Immature natural killer cell (primary cell): ENCODE measurements around the gene NCAM2. TPM values are rescaled to one million over a fixed set of nuclear protein-coding genes. Genes with fewer than 3 reads are reported as not detected.
A peak's percentile ranks its signal among the peaks of the same experiment; 100 is the strongest.
"Not testable (repeated sequence)": the region's sequence is repeated elsewhere in the genome, so short reads cannot be mapped to it uniquely, and the experiment has no call there.

Experiments used
- DNase-seq, 3 donors: peaks; one replicate each; pipeline ENCODE4 v3.0.0; 2022; ENCODE audit warnings: mixed read lengths in 1 of 3
- H3K27ac Mint-ChIP-seq, 6 donors: one replicate each; pipeline ENCODE4 v1.8.0; 2020; ENCODE audit warnings: mixed read lengths in 6 of 6, mild to moderate bottlenecking in 5 of 6, inconsistent platforms in 4 of 6, moderate library complexity in 3 of 6
- H3K27me3 Mint-ChIP-seq, 3 donors: one replicate each; pipeline ENCODE4 v1.8.0; 2020 to 2021; ENCODE audit warnings: low read depth in 3 of 3, mild to moderate bottlenecking in 3 of 3, mixed read lengths in 3 of 3, moderate library complexity in 3 of 3, inconsistent platforms in 1 of 3
- H3K36me3 Mint-ChIP-seq, 3 donors: one replicate each; pipeline ENCODE4 v1.8.0; 2020; ENCODE audit warnings: mixed read lengths in 3 of 3, inconsistent platforms in 2 of 3, mild to moderate bottlenecking in 2 of 3
- H3K4me1 Mint-ChIP-seq, 2 donors: one replicate each; pipeline ENCODE4 v1.8.0; 2020; ENCODE audit warnings: inconsistent platforms in 2 of 2, mild to moderate bottlenecking in 2 of 2, mixed read lengths in 2 of 2, moderate library complexity in 1 of 2
- H3K4me3 Mint-ChIP-seq, 5 donors: one replicate each; pipeline ENCODE4 v1.8.0; 2020; ENCODE audit warnings: mild to moderate bottlenecking in 5 of 5, mixed read lengths in 5 of 5, inconsistent platforms in 3 of 5, moderate library complexity in 3 of 5
- H3K9me3 Mint-ChIP-seq, 6 donors: one replicate each; pipeline ENCODE4 v1.8.0; 2020; ENCODE audit warnings: mild to moderate bottlenecking in 6 of 6, mixed read lengths in 6 of 6, inconsistent platforms in 4 of 6, moderate library complexity in 3 of 6
- polyA plus RNA-seq, 3 donors: library from polyadenylated mRNA; unstranded; fragments of 300-500 nt; fragmentation: Illumina TruSeq; gene quantifications; one replicate each; pipeline ENCODE4 v1.2.3, GENCODE V29; 2021

The NCAM2 gene
- polyA plus RNA-seq, 3 donors from 2014 or later, result 0.55 TPM; not detected in 2

DNA sequence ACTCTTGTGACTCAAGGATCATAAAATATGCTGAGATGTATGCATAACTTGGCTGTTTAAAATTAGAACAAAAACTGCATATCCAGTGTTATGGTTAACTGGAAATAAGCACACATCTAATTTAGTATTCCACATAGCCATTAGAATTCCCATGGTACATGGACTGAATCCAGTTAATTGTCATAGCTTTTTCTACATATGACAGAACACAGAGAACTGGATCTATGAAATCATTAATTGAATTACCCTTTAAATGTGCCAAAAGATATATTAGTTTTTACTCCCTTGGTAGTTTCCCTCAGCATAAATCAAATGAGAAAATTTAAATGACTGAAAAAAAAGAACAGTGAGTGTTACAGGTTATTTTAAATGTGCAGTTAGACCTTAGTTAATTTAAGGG is 395.9 kb downstream of the NCAM2 start:
- Mint-ChIP-seq H3K9me3 (peaks cover 12 to 46% (median 23%) of the 10 kb centered on the region in 6 donors), H3K36me3 (peaks cover 0 to 3% (median 0%) of the 10 kb centered on the region in 3 donors), H3K4me3 (no peak overlapping the region), H3K27ac (no peak overlapping the region), H3K27me3 (no peaks in the 10 kb centered on the region), H3K4me1 (no peaks in the 10 kb centered on the region)
- DNase-seq, result no peak

DNA sequence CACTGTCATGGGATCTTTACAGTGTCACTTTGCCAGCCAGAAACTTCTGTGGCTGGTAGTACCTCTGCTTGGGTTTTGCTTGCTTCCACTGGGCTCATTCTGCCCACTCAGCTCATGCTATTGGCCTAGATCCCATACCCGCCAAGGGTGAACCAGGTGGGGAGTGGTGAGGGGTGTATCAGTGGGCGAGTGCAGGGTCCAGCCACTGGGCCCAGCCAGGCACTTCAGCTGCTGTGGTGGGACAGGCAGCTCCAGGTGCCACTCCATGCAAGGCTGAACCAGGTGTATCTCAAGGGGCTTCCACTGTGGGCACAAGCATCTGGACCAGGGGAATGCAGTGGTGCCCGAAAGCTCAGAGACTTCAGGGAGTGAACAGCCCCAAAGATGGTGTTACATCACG is 398.2 kb downstream of the NCAM2 start:
- no peak for DNase-seq
- H3K27ac Mint-ChIP-seq, result no peak overlapping the region
- H3K4me1 Mint-ChIP-seq, result no peaks in the 10 kb centered on the region
- H3K36me3 Mint-ChIP-seq, result peaks cover 0 to 3% (median 0%) of the 10 kb centered on the region in 3 donors
- no peaks in the 10 kb centered on the region for H3K27me3 Mint-ChIP-seq
- H3K4me3 Mint-ChIP-seq, result no peak overlapping the region
- peaks cover 7 to 41% (median 22%) of the 10 kb centered on the region in 6 donors for H3K9me3 Mint-ChIP-seq

DNA sequence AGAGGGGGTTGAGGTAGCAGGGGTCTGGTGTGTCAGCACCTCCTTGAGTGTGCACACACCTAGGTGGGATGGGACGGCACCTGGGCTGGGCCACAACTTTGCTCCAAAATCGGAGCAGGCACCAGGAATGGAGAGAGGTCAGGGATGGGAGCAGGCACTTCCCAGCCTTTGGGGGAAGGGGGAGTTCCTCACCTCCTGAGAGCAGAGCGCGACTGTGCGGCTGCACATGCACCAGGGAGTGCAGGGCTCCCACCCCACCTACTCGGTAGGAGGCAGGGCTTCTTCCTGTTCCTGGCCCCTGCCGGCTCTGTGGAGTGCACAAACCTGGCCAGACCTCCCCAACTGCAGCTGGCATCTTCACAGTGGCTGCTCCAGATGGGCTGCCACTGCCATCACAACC is 399.3 kb downstream of the NCAM2 start:
- DNase-seq, result no peak
- no peaks in the 10 kb centered on the region for H3K4me1 Mint-ChIP-seq
- H3K4me3 Mint-ChIP-seq, result no peak overlapping the region
- H3K27me3 Mint-ChIP-seq, result no peaks in the 10 kb centered on the region
- peaks cover 7 to 37% (median 29%) of the 10 kb centered on the region in 6 donors for H3K9me3 Mint-ChIP-seq
- peaks cover 0 to 3% (median 0%) of the 10 kb centered on the region in 3 donors for H3K36me3 Mint-ChIP-seq
- H3K27ac Mint-ChIP-seq, result no peak overlapping the region

DNA sequence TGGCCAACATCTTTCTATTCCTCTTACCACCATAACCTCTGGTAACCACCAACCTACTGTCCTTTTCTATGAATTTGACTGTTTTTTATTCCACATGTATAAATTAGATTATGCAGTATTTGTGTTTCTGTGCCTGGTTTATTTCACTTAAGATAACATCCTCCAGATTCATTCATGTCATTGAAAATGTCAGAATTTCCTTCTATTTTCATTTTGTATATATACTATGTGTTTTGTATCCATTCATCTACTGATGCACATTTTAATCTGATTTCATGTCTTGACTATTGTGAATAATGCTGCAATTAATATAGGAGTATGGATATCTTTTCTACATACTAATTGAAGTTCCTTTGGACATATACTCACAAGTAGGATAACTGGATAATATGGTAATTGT is 403.2 kb downstream of the NCAM2 start:
- Mint-ChIP-seq H3K4me3 (no peak overlapping the region), H3K9me3 (peaks cover 13 to 45% (median 21%) of the 10 kb centered on the region in 6 donors), H3K36me3 (no peaks in the 10 kb centered on the region), H3K27me3 (no peaks in the 10 kb centered on the region), H3K4me1 (no peaks in the 10 kb centered on the region), H3K27ac (no peak overlapping the region)
- no peak for DNase-seq

DNA sequence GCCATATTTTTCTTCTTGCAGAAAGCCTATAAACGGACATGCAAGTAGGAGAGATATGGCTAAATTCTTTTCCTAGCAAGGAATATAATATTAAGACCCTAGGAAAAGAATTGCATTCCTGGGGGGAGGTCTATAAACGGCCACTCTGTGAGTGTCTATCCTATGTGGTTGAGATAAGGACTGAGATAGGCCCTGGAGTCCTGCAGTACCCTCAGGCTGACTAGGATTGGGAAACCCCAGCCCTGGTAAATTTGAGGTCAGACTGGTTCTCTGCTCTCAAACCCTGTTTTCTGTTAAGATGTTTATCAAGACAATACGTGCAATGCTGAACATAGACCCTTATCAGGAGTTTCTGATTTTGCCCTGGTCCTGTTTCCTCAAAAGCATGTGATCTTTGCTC is 404.0 kb downstream of the NCAM2 start:
- not testable (repeated sequence) for H3K36me3 Mint-ChIP-seq, H3K4me1 Mint-ChIP-seq, H3K27ac Mint-ChIP-seq, H3K27me3 Mint-ChIP-seq, H3K4me3 Mint-ChIP-seq, DNase-seq
- peaks cover 13 to 51% (median 23%) of the 10 kb centered on the region in 6 donors for H3K9me3 Mint-ChIP-seq

DNA sequence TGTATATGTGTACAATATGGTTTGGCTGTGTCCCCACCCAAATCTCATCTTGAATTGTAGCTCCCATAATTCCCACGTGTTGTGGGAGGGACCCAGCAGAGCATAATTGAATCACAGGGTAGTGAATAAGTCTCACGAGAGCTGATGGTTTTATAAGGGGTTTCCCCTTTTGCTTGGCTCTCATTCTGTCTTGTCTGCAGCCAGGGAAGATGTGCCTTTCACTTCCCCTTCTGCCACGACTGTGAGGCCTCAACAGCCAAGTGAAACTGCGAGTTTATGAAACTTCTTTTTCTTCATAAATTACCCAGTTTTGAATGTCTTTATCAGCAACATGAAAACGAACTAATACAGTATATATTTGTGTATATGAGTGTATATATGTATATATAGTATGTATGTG is 406.1 kb downstream of the NCAM2 start:
- not testable (repeated sequence) for H3K4me3 Mint-ChIP-seq, H3K36me3 Mint-ChIP-seq, DNase-seq, H3K27me3 Mint-ChIP-seq, H3K4me1 Mint-ChIP-seq, H3K27ac Mint-ChIP-seq
- peaks cover 5 to 51% (median 20%) of the 10 kb centered on the region in 6 donors for H3K9me3 Mint-ChIP-seq

DNA sequence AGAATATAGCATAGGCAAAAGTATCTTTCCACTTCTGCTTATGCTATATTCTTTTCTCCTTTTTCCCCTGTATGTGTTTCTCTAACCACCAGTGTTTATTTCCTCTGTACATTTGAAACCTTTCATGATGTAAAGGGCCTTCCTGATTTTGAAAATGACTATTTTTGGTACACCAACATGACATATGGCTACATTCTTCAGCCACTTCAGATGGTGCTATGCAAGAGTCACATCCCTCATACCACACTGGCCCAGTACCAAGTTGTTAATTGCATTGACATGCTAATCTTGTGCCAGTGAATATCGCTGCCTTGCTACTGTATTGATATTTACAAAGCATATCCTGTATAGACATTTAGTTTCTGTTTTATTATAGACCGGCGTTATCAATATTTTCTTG is 408.7 kb downstream of the NCAM2 start:
- Mint-ChIP-seq H3K27me3 (no peaks in the 10 kb centered on the region), H3K4me1 (no peaks in the 10 kb centered on the region), H3K27ac (no peak overlapping the region), H3K9me3 (peaks cover 8 to 43% (median 12%) of the 10 kb centered on the region in 6 donors), H3K4me3 (no peak overlapping the region), H3K36me3 (no peaks in the 10 kb centered on the region)
- no peak for DNase-seq

DNA sequence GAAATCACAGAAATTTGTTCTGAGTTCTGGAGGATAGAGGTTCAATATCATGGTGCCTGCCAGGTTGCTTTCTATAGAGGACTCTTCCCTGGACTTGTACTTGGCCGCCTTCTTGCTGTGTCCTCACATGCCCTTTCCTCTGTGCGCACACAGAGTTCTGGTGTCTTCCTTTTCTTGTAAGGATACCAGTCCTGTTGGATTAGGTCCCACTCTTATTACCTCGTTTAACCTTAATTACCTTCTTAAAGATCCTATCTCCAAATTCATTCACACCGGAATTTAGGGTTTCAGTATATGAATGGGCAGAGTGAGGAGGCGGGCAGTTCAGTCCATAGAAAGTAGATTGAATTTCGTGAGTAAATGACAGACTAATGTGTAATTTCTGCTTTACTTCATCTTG is 413.9 kb downstream of the NCAM2 start:
- no peak overlapping the region for H3K4me3 Mint-ChIP-seq
- no peak for DNase-seq
- H3K36me3 Mint-ChIP-seq, result no peaks in the 10 kb centered on the region
- peaks cover 0 to 2% (median 0%) of the 10 kb centered on the region in 3 donors for H3K27me3 Mint-ChIP-seq
- H3K27ac Mint-ChIP-seq, result no peak overlapping the region
- no peaks in the 10 kb centered on the region for H3K4me1 Mint-ChIP-seq
- peaks cover 7 to 19% (median 17%) of the 10 kb centered on the region in 6 donors for H3K9me3 Mint-ChIP-seq

DNA sequence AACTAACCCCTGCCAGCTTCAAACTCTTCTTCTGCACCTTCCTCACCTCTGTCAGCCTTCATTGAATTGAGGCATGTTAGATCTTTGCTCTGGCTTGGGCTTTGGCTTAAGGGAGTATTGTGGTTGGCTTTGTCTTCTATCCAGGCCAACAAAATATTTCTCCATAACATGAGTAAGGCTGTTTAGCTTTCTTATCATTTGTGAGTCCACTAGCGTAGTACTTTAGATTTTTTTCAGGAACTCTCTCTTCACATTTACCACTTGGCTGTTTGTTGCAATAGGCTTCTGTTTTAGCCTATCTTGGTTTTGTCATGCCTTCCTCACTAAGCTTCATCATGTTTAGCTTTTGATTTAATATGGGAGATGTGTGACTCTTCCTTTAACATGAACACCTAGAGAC is 417.5 kb downstream of the NCAM2 start:
- H3K4me3 Mint-ChIP-seq, result no peak overlapping the region
- peaks cover 0 to 2% (median 0%) of the 10 kb centered on the region in 3 donors for H3K27me3 Mint-ChIP-seq
- DNase-seq, result no peak
- no peaks in the 10 kb centered on the region for H3K4me1 Mint-ChIP-seq
- H3K9me3 Mint-ChIP-seq, result peaks cover 4 to 25% (median 21%) of the 10 kb centered on the region in 6 donors
- no peaks in the 10 kb centered on the region for H3K36me3 Mint-ChIP-seq
- peak overlapping the region in 1 of 6 donors; percentile 64 for H3K27ac Mint-ChIP-seq

DNA sequence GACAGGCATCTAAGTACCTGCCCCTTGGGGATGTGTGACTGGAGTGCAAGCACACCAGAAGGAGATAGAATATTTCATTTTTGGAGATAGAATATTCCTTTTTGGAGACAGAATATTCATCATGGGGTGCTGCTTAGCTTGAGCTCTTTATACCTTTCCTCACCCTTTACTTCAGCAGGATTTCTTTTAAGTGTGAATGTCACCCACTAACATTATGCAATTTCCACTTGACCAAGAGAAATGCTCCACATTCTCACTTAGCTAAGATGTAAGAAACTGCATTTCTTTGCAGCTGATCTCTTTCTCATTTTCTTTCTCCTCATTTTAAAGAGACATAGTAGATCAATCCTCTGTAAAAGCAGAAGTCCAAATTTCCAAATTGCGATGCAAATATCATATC is 436.7 kb downstream of the NCAM2 start:
- peaks cover 10 to 40% (median 19%) of the 10 kb centered on the region in 6 donors for H3K9me3 Mint-ChIP-seq
- no peaks in the 10 kb centered on the region for H3K36me3 Mint-ChIP-seq
- no peak overlapping the region for H3K27ac Mint-ChIP-seq
- H3K27me3 Mint-ChIP-seq, result peaks cover 0 to 2% (median 2%) of the 10 kb centered on the region in 3 donors
- DNase-seq, result no peak
- H3K4me1 Mint-ChIP-seq, result no peaks in the 10 kb centered on the region
- no peak overlapping the region for H3K4me3 Mint-ChIP-seq

DNA sequence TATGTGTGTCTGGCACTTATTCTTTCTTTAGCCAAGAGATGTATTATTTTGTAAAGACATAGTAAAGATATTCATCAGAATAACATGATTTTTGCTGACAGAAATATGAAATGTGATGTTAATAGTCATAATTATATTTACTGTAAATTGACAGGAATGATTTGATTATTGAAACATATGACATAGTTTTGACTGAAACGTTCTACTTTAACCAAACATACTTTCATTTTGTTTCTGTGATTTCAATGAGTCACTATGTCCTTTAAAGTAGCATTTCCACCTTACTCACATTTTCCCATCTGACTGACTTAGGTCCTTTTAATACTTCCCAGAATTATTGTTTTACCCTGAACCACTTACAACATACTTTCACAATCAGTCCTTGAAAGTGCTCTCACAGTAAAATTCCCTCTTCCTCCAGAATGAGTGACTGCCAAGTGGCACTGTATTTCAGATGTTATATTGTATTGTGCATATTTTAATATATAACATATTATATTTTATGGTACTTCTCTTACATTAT is 437.9 kb downstream of the NCAM2 start:
- peaks cover 0 to 2% (median 2%) of the 10 kb centered on the region in 3 donors for H3K27me3 Mint-ChIP-seq
- no peaks in the 10 kb centered on the region for H3K4me1 Mint-ChIP-seq
- H3K9me3 Mint-ChIP-seq, result peaks cover 8 to 39% (median 15%) of the 10 kb centered on the region in 6 donors
- no peak overlapping the region for H3K4me3 Mint-ChIP-seq
- no peaks in the 10 kb centered on the region for H3K36me3 Mint-ChIP-seq
- no peak for DNase-seq
- H3K27ac Mint-ChIP-seq, result no peak overlapping the region

DNA sequence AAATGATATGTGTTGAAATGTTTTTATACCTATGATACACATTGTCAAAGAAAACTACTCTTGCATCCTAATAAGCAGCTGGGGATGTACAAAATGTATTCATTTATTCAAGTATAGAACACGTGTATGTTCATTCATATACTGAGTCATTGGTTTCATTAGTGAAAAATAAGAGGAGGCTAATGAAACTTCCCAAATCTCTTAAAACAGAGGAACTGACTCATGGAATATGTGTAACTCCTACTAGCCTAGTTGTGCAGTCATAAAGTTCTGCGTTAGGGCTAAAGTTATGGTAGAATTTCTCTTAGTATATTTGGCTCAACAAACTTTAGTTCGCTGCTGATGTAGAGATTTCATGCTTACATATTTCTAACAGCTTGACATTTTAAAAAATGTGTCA is 441.6 kb downstream of the NCAM2 start:
- Mint-ChIP-seq H3K4me3 (no peak overlapping the region), H3K9me3 (peaks cover 12 to 33% (median 32%) of the 10 kb centered on the region in 6 donors), H3K27me3 (peaks cover 0 to 2% (median 2%) of the 10 kb centered on the region in 3 donors), H3K27ac (no peak overlapping the region), H3K4me1 (no peaks in the 10 kb centered on the region), H3K36me3 (no peaks in the 10 kb centered on the region)
- no peak for DNase-seq

DNA sequence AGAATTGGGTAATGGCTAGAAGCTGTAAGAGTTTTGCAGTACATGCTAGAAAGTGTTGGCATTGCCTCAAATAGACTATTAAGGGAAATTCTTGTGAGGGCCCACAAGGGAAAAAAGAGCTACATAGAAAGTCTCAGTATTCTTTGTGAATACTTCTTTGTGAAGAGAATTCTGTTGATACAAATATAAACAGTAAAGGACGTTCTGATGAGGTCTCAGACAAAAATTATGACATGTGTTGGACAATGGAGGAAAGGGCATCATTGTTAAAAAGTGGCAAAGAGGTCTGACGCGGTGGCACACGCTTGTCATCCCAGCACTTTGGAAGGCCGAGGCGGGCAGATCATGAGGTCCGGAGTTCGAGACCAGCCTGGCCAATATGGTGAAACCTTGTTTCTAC is 458.9 kb downstream of the NCAM2 start:
- Mint-ChIP-seq H3K36me3 (no peaks in the 10 kb centered on the region), H3K4me3 (no peak overlapping the region), H3K27me3 (peaks cover 0 to 2% (median 2%) of the 10 kb centered on the region in 3 donors), H3K4me1 (no peaks in the 10 kb centered on the region), H3K27ac (no peak overlapping the region), H3K9me3 (peaks cover 0 to 38% (median 16%) of the 10 kb centered on the region in 6 donors)
- no peak for DNase-seq

DNA sequence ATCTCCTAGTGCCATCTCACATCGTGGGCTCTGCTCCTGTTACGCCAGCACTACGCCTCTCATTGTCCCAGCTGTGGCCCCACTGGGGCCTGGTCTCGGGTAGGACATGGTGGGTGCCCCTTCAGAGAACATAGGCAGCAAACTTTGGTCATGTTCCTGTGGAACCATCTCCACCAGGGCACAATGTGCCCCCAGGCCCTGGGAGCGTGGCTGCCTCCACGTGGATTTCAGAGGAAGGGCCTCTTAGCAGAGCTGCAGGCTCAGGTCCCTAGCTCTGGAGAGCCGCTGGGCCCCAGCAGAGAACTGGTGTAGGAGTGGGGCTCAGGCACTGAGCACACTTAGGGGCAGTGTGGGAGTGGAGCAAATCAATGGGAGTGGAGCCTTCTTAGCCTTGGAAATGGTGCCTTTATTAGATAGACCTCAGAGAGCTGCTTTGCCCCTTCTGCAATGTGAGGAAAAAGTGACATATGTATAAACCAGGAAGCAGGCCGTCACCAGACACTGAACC is 460.0 kb downstream of the NCAM2 start:
- Mint-ChIP-seq H3K27ac (no peak overlapping the region), H3K27me3 (peaks cover 0 to 2% (median 2%) of the 10 kb centered on the region in 3 donors), H3K36me3 (no peaks in the 10 kb centered on the region), H3K4me3 (no peak overlapping the region), H3K4me1 (no peaks in the 10 kb centered on the region), H3K9me3 (peaks cover 0 to 41% (median 16%) of the 10 kb centered on the region in 6 donors)
- no peak for DNase-seq

DNA sequence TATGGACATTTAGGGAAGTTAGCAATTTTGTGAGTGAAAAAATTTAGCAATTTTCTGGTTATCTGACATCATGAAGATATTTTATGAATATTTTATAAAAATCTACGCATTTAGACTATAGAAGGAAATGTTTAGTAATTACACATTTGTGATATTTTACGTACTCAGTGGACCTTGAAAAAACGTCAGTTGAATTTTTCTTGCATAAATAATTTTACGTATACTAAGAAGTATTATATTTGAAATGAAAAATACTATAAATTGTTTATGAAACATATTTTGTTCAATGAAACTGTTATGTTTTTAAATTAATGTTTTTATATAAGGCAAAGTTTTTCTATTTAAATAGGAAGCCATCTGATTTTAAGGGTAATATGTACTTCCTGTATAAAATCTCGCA is 462.8 kb downstream of the NCAM2 start:
- peaks cover 0 to 46% (median 18%) of the 10 kb centered on the region in 6 donors for H3K9me3 Mint-ChIP-seq
- peaks cover 0 to 2% (median 2%) of the 10 kb centered on the region in 3 donors for H3K27me3 Mint-ChIP-seq
- H3K27ac Mint-ChIP-seq, result no peak overlapping the region
- no peak overlapping the region for H3K4me3 Mint-ChIP-seq
- DNase-seq, result no peak
- H3K4me1 Mint-ChIP-seq, result no peaks in the 10 kb centered on the region
- no peaks in the 10 kb centered on the region for H3K36me3 Mint-ChIP-seq
